T-helper 1 cell (primary cell): Measurements from ENCODE around the gene EPB41L4B.

Source experiments
- DNase-seq, 5 donors: peaks; one replicate each; pipeline ENCODE4 v3.0.0-alpha.2; 2012 to 2020

EPB41L4B gene

DNA sequence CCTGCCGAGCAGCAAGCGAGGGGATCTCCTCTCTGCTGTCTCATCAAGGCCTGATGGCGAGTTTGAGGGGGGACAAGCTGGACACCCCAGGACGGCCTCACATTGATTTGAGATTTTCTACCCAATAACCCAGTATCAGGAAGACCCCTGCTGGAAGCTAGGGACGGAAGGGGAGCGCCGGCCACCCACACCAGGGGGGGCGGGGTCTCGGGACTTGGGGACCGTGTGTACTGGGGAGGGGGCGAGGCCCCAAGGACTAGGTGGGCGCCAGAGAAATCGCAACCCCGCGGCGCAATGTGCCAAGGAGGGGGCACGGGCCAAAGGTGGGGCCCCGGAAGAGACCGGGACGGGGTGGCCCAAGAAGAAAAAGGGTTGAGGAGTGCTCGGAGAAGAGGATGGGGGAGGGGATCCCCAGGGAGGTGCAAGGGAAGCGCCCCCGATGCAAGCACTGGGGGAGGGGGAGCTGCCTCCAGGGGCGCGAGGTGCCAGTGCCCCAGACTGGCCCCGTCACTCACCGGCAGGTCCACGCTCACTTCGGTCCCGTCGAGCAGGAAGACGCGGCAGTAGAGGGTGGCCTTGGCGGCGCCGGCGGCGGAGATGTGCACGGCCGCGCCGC is 1.1 kb downstream of the EPB41L4B start:
- DNase-seq = no peak

- no peak for DNase-seq
These were observed 1.7 kb downstream of the EPB41L4B start for GRCh38 chr9:109319017-109319625.

DNA sequence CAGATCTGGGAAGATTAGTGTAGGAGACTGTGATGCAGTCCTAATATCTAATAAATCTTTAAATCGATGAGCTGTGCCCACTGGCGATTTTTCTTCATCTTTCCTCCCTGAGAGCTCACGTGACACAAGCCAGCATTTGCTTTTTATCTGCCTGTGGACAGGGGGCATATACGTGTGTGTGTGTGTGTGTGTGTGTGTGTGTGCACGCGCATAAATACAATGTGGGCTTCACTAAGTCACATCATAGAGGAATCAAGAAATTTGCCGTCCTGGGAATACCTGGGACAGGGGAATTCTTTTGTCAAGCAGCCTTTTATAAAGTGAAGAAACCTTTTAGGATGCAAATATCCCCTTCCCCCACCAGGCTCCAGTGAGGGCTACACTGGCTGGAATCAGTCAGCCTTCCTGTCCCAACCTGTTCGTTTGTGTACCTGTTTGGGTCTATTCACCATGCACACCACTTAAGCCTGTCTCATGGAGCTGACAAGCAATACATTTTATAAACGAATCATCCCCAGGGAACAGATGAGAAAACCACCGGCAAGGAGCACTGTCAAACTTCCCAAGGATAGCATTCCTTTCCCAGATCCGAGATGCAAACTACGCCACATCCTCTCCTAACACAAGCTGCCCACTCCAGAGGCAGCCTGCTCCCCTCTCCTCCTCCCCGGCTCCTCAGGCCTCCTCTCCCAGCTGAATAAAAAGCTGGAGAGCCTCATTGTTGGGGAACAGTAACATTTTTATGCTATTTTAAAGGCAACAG is 2.7 kb downstream of the EPB41L4B start:
- no peak for DNase-seq

GRCh38 chr9:109317311-109317978 is 3.4 kb downstream of the EPB41L4B start:
- no peak for DNase-seq

DNA sequence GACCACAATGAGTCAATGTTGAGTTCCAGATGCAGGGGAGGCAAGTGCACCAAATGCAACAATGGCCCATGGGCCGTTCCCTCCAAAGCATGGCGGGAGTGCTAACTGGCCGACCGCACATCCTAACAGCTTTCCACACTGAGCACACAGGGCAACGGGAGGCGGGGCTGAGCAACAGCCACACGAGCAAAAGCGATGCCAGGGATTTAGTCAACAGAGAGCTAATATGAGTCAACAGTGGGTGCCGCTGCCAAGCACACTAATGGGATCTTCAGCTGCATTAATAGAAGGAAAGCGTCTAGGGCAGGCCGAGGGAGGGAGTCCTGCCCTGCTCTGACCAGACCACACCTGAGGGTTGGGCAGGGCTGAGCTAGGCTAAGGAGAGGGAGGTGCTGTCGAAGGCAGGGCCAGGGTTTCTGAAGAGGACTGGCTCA is 4.6 kb downstream of the EPB41L4B start:
- DNase-seq = no peak

DNA sequence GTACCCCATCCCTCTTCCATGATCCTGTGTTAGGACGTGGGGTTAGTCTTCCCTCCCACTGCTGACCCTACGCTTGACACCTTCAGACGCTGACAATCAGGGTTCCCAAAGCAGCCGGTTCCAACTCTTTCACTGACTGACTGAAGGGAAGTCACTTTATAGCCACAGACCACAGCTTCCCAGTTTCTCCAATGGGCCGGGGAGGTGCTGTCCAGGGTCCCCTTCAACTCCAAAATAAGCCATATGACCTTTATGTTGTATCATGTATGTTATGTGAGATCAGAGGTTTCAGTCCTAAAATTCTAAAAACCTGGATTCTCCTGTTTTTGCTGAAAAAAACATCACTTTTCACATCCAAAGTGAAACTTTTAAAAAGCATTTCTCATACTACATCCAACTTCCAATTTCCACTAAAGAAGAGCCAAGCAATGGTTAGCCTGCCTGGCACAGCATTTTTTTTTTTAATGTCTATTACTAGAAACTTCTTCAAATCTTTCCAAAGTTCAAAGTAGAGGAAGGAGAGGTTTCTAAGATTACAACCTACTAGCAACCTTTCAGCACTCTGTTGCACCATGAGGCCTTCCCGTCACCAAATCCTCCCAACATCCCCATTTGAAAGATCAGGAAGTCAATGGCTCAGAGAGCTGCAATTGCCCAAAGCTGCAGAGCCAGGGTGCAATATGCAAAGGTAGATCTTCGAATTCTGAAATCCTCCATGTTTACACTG is 5.2 kb downstream of the EPB41L4B start:
- no peak for DNase-seq

- DNase-seq = no peak
These were observed 6.8 kb downstream of the EPB41L4B start for GRCh38 chr9:109314011-109314531.

- no peak for DNase-seq
These were observed 7.5 kb downstream of the EPB41L4B start for GRCh38 chr9:109313351-109313750.

DNA sequence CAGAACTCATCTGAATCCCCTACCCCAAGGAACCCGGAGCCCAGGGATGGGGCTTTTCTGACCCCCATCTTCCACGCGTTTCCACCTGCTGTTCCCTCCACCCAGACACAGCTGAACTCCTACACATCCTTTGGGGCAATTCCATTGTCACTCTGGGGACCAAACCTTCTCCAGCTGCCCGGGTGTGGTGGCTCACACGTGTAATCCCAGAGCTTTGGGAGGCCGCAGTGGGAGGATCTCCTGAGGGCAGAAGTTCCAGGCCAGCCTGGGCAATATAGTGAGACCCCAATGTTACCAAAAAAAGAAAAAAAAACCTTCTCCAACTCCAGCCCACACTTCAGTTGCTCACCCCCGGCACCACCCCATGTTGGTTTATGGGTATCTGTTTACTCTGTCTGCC is 8.1 kb downstream of the EPB41L4B start:
- DNase-seq = no peak

DNA sequence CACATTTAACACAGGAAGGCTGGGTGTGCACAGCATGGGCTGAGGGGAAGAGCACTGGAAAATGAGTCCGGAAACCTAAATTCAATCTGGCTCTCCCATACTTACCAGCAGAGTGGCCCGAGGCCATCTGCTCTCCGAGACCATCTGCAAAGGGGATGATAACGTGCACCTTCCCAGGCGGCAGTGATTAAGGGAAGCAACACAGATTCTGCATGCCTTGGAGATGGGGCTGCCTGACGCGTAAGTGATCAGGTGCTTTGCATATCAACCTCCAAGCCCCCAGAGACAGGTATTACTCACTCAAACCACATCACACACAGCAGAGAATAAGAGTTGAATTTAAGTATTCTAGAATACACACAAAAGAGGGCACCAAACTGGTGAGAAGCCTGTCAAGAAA is 9.1 kb downstream of the EPB41L4B start:
- DNase-seq = no peak

- no peak for DNase-seq
These were observed 9.6 kb downstream of the EPB41L4B start for GRCh38 chr9:109311286-109311685.

DNA sequence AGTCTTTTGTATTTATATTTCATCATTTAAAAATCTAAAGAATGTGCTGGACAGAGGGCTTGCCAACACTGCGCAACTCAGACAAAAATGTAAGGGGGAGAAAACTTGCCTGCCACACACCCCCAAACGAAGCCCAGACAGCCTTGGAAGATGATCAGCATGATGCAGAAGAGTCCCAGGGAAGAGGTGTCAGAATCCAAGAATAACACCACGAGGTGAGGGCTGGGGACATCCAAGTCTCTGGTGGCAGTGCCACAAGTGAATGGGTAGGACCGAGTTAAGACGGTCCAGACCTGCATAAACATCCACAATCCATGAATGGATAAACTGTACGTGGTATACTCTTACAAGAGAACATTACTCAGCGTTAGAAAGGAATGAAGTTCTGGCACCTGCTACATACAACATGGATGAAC is 10.4 kb downstream of the EPB41L4B start:
- DNase-seq = no peak

- DNase-seq = no peak
These were observed 11.6 kb downstream of the EPB41L4B start for GRCh38 chr9:109309282-109309681.

- DNase-seq = no peak
These were observed 13.2 kb downstream of the EPB41L4B start for GRCh38 chr9:109307380-109308240.

- no peak for DNase-seq
These were observed 15.1 kb downstream of the EPB41L4B start for GRCh38 chr9:109305801-109306200.

DNA sequence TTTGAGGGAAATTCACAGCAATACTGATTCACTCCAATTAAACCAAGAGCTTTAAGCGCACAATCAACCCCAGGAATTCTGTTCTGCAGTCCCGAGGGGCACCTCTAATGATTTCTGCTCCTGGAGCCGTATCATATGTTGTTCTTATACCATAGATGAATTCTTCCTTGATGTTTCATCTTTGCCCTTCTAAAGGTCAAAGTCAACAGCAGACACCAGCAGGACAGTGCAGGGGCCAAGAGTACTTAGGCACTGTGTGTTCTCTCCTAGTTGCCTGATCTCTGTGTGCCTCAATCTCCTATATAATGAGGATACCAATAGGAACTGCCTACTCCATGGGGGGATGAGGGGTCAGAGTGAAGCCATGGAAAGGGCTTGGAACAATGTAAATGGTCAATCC is 16.5 kb downstream of the EPB41L4B start:
- DNase-seq = no peak

DNA sequence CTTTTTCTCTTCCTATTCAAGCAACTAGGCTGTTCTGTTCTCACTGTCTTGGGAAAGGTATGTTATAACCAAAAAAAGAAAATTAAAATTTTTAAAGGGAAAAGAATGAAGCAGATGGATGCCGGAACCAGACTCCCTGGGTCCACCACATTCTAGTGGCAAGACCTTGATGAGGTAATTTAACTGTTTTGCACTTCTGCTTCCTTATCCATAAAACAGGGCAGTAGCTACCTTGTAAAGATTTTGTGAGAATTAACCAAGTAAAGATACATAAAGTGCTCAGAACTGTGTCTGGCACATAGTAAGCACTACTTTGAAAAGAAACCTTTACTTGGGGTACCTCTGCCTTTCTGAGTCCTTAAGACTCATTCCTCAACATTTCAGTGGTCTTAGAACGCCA is 17.0 kb downstream of the EPB41L4B start:
- no peak for DNase-seq

GRCh38 chr9:109302606-109303005 is 18.3 kb downstream of the EPB41L4B start:
- DNase-seq = no peak

DNA sequence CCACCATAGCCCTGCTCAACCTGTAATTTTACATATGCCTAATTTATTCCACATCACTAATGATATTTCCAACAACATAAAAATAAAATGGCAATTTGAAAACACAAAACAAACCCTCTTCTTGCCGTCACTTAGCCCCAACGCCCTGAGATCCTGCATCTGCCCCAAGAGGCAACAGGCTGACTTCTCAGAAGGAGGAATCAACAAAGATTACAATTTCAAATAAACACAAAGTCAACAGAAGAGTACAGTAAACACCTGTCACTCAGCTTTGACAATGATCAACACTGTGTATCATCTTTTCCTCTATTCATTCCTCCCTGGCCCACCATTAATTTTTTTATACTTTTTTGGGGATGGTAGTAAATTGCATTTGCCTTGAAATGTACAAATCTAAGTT is 19.8 kb downstream of the EPB41L4B start:
- no peak for DNase-seq

DNA sequence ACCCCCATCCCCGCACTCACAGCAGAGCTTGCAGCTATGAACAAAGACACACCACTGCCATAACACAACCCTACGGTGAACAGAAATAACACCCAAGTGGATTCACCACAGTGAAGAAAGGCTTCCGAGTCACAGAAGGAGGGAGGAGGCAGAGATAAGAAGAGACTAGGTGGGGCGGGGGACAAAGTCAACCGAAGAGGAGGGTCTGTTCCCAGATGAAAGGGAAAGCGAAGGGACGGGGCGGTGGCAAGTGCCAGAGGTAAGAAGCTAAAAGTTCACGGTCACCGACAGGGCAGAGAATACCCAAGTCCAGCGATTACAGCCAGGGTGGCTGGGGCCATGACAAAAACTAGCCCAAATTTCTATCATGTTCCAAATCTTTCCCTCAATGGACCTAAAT is 21.0 kb downstream of the EPB41L4B start:
- DNase-seq = no peak

DNA sequence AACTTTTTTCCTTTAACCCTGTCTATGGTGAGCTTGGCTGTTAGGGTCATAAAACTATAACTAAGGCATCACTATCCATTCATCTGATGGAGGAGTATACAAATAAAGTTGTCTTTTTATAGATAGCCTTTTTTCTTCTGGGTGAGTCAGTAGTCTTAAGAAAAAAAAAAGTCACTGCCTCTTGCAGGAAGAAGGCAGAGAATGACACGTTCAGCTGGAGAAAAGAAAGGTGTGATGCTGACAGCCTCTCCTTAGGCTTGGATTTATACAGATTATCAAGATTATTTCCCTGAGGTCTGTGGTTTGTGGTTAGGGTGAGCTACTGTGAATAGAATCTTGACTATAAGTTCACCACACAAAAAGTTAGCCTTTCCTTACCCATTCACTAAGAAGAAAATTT is 23.0 kb downstream of the EPB41L4B start:
- no peak for DNase-seq
